ENCODE measurements around the gene PACS1. TPM values are rescaled to one million over a fixed set of nuclear protein-coding genes. Genes with fewer than 3 reads are reported as not detected.

Gene PACS1
- total RNA-seq, 1 experiment from 2014 or later = 91.8 TPM

GRCh38 chr11:66157182-66157864 lies 87.3 kb downstream of the PACS1 start:
- intact Hi-C loops (cut with micrococcal nuclease; ENCODE audit: unreplicated experiment) (no loop called here), in situ Hi-C loops (cut with HindIII; ENCODE audit: low pct_unique_long_range_greater_than_20kb, low sequenced_read_pairs) (no loop called here)
- CTCF ChIA-PET = no interaction called here
- POLR2A ChIA-PET = no interaction called here
- no peaks in the 10 kb centered on the region for H3K36me3 ChIP-seq (ENCODE audit: control insufficient read depth, insufficient read depth, low read length)
- H3K27me3 ChIP-seq (ENCODE audit: control insufficient read depth, insufficient read depth, low read length) = no peaks in the 10 kb centered on the region
- no peak for ATAC-seq
- DNase-seq (ENCODE audit: low read depth, low spot score) = no peak
- no TSS peak for BruUV-seq (replicated peaks)
- H3K4me3 ChIP-seq (ENCODE audit: low read depth in 2 of 2, low read length in 2 of 2) = no peak overlapping the region
- no peaks in the 10 kb centered on the region for H3K4me1 ChIP-seq (ENCODE audit: control insufficient read depth, insufficient read depth, low read length)
- no peak overlapping the region for H3K27ac ChIP-seq (ENCODE audit: low read length)
- no peaks in the 10 kb centered on the region for H3K9me3 ChIP-seq (ENCODE audit: control insufficient read depth, insufficient read depth, low read depth, low read length)
- TF ChIP-seq TCF7L2 (IDR thresholded peaks at IDR 0.05; ENCODE audit: low read depth, low read length) (no peak), REST (IDR thresholded peaks at IDR 0.05; ENCODE audit: insufficient read depth in 1 of 2, low read depth in 2 of 2, low read length in 1 of 2) (no peak)

- TF ChIP-seq POLR2AphosphoS5 (IDR thresholded peaks at IDR 0.05; ENCODE audit: low read depth, low read length) (no peak), SIN3A (IDR thresholded peaks at IDR 0.05; ENCODE audit: borderline replicate concordance, insufficient read depth, low read depth, low read length) (no peak), TCF7L2 (IDR thresholded peaks at IDR 0.05; ENCODE audit: low read depth, low read length) (no peak), REST (IDR thresholded peaks at IDR 0.05; ENCODE audit: insufficient read depth in 1 of 2, low read depth in 2 of 2, low read length in 1 of 2) (no peak), CTCF (IDR thresholded peaks at IDR 0.05) (no peak)
- ChIA-PET CTCF (no interaction called here), POLR2A (interaction anchor here (0.6 kb wide), 1 partner anchor 89 kb away, joined by 7 read pairs; no protein-coding TSS in a partner anchor)
- in situ Hi-C loops (cut with HindIII; ENCODE audit: low pct_unique_long_range_greater_than_20kb, low sequenced_read_pairs) (no loop called here), intact Hi-C loops (cut with micrococcal nuclease; ENCODE audit: unreplicated experiment) (no loop called here)
- DNase-seq (ENCODE audit: low read depth, low spot score) (no peak), ATAC-seq (no peak)
- Histone ChIP-seq H3K27me3 (ENCODE audit: control insufficient read depth, insufficient read depth, low read length) (no peaks in the 10 kb centered on the region), H3K4me3 (ENCODE audit: low read depth in 2 of 2, low read length in 2 of 2) (no peak overlapping the region), H3K4me1 (ENCODE audit: control insufficient read depth, insufficient read depth, low read length) (no peaks in the 10 kb centered on the region), H3K27ac (ENCODE audit: low read length) (no peak overlapping the region), H3K9me3 (ENCODE audit: control insufficient read depth, insufficient read depth, low read depth, low read length) (no peaks in the 10 kb centered on the region), H3K36me3 (ENCODE audit: control insufficient read depth, insufficient read depth, low read length) (no peaks in the 10 kb centered on the region)
- BruUV-seq (replicated peaks) = no TSS peak
Observed at GRCh38 chr11:66158156-66158555, 88.1 kb downstream of the PACS1 start.

Measured in Panc1 (cell line).